ENCODE results near the gene ANGPTL2.

- no peak for TF ChIP-seq EZH2 (IDR thresholded peaks at IDR 0.05; ENCODE audit: borderline replicate concordance, low read depth, low read length, severe bottlenecking)
- no peak for TF ChIP-seq CTCF (IDR thresholded peaks at IDR 0.05; ENCODE audit: borderline replicate concordance, extremely low read depth, low read length, poor library complexity, severe bottlenecking)
Observed at GRCh38 chr9:127170103-127170502, 47.7 kb upstream of the ANGPTL2 start.

Data from DND-41 (cell line).